ENCODE results near the gene TLX3. TPM values are rescaled to one million over a fixed set of nuclear protein-coding genes. Genes with fewer than 3 reads are reported as not detected.

TLX3 gene
- total and polyA plus RNA-seq, 10 of the 15 experiments (the other 5 are each of a cell fraction or from before 2014, with no cell fraction given), result not detected

DNA sequence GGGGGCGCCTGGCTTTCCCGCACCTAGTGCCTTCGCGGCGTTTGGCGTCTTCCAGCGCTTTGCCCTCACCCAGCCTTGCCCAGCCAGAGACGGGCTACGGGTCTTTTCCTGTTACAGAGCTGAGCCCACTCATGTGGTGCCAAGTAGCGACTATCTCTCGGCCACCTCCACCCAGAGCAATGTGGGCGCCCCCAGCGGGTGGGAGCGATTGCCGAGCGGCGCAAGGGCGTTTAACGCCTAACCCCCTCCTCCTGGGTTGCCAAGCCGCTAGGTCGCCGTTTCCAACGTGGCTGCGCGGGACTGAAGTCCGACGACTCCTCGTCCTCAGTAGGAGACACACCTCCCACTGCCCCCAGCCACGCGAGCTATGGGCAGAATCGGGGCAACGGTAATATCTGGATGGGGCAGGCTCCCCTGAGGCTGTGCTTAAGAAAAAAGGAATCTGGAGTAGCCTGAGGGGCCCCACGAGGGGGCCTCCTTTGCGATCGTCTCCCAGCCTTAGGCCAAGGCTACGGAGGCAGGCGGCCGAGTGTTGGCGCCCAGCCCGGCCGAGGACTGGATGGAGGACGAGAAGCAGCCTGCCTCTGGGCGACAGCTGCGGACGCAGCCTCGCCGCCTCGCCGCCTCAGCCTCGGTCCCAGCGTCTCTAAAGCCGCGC is 5.8 kb downstream of the TLX3 start:
- no peak overlapping the region for H3K4me3 ChIP-seq
- WGBS (ENCODE audit: insufficient coverage, insufficient replicate concordance, low lambda C conversion rate, missing lambda C conversion rate), result 32% methylated on average over 38 of the region's 53 CpGs
- intact Hi-C loops (cut with micrococcal nuclease; ENCODE audit: unreplicated experiment) (no loop called here), in situ Hi-C loops (cut with MboI) (no loop called here)
- ChIA-PET RAD21 (ENCODE audit: unreplicated experiment) (no interaction called here), SMC1A (ENCODE audit: uncharacterized antibody, unreplicated experiment) (no interaction called here), POLR2A (no interaction called here), CTCF (no interaction called here)
- H3K9me3 ChIP-seq (replicated peaks; ENCODE audit: control insufficient read depth, insufficient read depth, low read length), result no peaks in the 10 kb centered on the region; the same call in 2 of the 3 replicates
- no peaks in the 10 kb centered on the region for H3K36me3 ChIP-seq (ENCODE audit: control insufficient read depth in 2 of 2, insufficient read depth in 2 of 2, low read length in 1 of 2)
- no peak for DNase-seq (ENCODE audit: low read depth, low spot score)
- no peak overlapping the region for H3K4me2 ChIP-seq (ENCODE audit: control insufficient read depth, insufficient read depth)
- H4K20me1 ChIP-seq (ENCODE audit: control insufficient read depth, insufficient read depth), result no peaks in the 10 kb centered on the region
- no peaks in the 10 kb centered on the region for H3K4me1 ChIP-seq (ENCODE audit: control insufficient read depth, insufficient read depth, low read length)
- no TSS peak for BruUV-seq (replicated peaks)
- peaks cover 3 to 24% of the 10 kb centered on the region in 2 experiments for H3K27me3 ChIP-seq (replicated peaks in 1 of 2; ENCODE audit: control insufficient read depth in 2 of 2, insufficient read depth in 2 of 2, low read length in 1 of 2)
- TF ChIP-seq BCL11A (IDR thresholded peaks at IDR 0.05; ENCODE audit: low read depth, low read length) (no peak), EP300 (IDR thresholded peaks at IDR 0.05; ENCODE audit: borderline replicate concordance in 1 of 2, control insufficient read depth in 1 of 2, low read depth in 2 of 2, low read length in 2 of 2) (no peak), TARDBP (IDR thresholded peaks at IDR 0.05; ENCODE audit: borderline replicate concordance) (no peak), STAT3 (IDR thresholded peaks at IDR 0.05; ENCODE audit: low read depth, low read length) (no peak), ESRRA (IDR thresholded peaks at IDR 0.05; ENCODE audit: low read length) (no peak), ETV6 (conservative IDR thresholded peaks at IDR 0.05 in 1 of 2, IDR thresholded peaks at IDR 0.05 in 1 of 2; ENCODE audit: borderline replicate concordance in 1 of 2, low read depth in 1 of 2) (no peak)
- TF ChIP-seq, protein P1, sequence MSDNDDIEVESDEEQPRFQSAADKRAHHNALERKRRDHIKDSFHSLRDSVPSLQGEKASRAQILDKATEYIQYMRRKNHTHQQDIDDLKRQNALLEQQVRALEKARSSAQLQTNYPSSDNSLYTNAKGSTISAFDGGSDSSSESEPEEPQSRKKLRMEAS (IDR thresholded peaks at IDR 0.05; ENCODE audit: low read depth, low read length), result no peak
- H3K79me2 ChIP-seq (ENCODE audit: control insufficient read depth, insufficient read depth, low read length), result no peaks in the 10 kb centered on the region
- no peak overlapping the region for H3K27ac ChIP-seq (ENCODE audit: control insufficient read depth, insufficient read depth)
- no peak overlapping the region for H3K9ac ChIP-seq (ENCODE audit: control insufficient read depth, insufficient read depth, low read length)
- ATAC-seq, result no peak
- H2AFZ ChIP-seq (ENCODE audit: control insufficient read depth, low read depth, low read length), result no peak overlapping the region
- FAIRE-seq, result no peak
